ENCODE measurements around the gene STARD9.
"Not testable (repeated sequence)": the region's sequence is repeated elsewhere in the genome, so short reads cannot be mapped to it uniquely, and the experiment has no call there.

STARD9 gene

DNA sequence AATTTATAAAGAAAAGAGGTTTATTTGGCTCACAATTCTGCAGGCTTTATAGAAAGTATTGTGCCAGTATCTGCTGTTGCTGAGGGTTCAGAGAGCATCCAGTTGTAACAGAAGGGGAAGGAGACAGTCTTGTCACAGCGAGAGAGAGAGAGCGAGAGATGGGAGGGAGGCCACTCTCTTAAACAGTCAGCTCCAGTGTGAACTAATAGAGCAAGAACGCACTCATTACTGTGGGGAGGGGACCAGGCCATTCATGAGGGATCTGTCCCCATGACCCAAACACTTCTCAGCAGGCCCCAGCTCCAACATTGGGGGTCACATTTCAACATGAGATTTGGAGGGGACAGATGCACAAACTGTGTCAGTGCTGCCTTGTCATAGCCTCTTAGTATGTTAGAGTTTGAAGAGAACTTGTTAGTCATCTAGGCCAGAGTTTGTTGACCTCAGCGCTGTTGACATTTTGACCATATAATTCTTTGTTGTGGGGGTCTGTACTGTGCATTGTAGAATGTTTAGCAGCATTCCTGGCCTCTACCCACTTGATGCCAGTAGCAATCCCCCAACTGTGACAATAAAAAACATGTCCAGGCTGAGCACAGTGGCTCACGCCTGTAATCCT, 15.3 kb downstream of the STARD9 start:
- DNase-seq (ENCODE audit: low read depth in 2 of 2): no peak

DNA sequence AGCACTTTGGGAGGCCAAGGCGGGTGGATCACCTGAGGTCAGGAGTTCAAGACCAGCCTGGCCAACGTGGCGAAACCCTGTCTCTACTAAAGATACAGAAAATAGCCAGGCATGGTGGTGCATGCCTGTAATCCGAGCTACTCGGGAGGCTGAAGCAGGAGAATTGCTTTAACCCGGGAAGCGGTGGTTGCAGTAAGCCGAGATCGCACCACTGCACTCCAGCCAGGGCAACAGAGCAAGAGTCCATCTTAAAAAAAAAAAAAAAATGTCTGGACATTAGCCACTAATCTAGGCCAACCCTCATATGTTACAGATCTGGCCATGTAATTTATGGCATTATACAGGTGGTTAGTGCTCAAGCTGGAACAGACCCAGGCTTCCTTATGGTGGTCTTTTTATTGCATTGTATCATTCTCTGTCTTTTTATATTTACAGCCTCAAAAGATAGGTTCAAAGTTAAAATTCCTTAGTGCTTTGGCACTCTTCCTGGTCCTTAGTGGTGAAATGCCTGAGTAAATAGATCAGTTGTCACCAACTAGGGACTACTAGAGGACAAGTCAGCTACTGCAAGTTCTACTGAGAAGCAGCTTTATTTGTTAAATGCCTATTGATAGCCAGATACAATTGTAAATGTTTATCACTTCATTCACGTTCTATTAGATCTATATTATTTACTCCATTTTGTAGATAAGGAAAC, 16.0 kb downstream of the STARD9 start:
- DNase-seq (ENCODE audit: low read depth in 2 of 2): peak in 1 of 2 experiments; percentile 30

DNA sequence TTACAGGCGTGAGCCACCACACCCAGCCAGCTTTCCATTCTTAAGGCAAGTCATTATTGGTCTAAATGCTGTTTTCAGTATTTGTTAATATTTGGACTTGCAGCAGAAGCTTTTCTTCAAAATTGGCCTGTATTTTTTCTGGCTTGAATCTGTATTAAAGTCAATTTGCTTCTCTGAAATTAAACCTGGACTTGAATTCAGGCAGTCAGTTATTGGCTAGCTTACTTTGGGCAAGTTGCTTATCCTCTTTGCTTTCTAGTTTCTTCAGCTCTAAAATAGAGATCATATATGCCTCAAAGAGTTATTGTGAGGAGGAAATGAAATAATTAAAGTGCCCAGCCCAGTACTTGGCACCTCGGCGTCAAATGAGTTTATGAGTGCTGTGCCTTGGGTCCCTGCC, 17.3 kb downstream of the STARD9 start:
- DNase-seq (ENCODE audit: low read depth in 2 of 2): no peak

DNA sequence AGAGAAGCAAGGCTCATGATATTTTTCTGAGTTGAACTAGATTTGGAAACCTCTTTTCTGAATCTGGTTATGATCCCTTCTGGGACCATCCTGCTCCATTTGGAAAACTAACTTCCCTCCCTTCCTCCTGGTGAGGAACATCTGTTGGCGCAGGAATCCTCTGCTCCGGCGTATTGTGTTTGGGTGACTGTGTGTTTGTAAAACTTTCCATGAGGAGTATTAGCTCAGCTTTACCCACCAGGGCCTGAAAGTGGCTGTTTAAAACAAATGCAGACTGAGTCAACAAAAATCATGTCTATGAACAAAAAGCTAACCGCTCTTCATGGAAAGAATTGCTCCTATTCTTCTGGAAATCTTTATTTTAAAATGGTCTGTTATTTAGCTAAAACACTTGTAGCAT, 17.7 kb downstream of the STARD9 start:
- no peak for DNase-seq (ENCODE audit: low read depth in 2 of 2)

DNA sequence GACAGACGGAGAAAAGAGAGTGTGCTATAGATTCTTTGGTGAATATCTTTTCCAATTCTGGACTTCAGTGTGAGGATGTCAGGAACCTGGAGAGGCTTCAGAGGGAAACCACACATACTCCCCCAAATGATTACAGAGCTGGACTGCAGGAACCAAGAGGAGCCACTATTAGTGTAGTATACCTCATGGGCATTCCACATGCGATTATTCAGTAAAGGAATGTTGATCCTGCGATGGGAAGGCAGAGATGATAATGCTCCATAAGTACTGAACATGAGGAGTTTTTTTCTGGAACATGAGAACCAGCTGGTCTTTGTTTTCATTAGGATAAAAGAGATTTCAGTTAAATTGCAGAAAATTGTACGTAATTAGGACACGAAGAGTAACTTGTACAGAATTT, 18.7 kb downstream of the STARD9 start:
- no peak for DNase-seq (ENCODE audit: low read depth in 2 of 2)

DNA sequence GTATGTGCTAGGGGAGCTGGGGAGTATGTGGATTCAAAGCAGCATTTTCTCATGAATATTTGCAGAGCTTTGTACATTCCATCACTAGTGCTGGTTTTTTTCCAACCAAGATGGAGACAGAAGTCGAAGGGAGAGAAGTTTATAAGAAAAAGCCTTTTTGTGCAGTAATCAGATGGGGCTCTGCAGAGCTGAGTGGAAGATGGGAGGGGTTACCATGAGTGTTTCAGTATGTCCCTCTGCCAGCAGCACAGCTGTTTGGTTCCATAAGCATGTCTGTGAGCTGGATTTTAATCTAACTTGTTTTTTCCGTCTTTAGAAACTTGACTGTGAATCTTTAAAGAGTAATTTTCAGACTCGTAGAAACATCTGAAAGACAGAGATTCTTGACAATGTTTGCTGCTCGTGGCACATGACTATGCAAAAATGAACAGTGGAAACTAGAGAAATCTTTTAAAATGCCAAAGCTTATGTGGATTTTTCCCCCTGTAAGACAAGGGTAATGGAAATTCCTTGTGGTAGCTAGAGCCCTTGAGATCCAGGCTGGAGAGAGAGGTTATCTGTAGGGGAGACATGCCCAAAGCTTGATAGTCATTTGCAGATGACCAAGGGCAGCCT, 20.3 kb downstream of the STARD9 start:
- no peak for DNase-seq (ENCODE audit: low read depth in 2 of 2)

DNA sequence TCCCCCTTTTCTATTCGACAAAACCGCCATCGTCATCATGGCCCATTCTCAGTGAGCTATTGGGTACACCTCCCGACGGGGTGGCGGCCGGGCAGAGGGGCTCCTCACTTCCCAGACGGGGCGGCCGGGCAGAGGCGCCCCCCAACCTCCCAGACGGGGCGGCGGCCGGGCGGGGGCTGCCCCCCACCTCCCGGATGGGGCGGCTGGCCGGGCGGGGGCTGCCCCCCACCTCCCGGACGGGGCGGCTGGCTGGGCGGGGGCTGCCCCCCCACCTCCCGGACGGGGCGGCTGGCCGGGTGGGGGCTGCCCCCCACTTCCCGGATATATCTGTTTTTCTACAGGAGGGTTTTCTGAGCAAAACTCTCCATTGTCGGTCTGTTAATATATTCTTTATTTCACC, 25.9 kb downstream of the STARD9 start:
- not testable (repeated sequence) for DNase-seq (ENCODE audit: low read depth in 2 of 2)

DNA sequence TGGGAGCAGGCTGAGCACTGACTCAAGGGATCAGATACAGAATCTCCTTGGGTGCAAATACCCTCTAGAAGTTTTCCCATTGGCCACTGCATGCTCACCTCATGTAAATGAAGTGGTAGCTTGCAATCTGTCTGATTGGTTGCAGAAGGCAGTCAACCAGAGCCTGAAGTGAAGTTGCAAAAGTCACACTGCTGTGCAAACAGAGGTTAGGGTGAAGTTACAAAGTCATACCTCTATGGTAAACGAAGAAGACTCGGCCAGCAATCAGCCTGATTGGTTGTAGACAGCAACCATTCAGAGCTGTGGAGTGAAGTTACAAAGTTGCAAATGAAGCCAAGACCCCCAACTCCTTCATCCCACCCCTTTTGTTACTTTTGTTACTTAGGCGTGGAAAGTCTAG, 27.1 kb downstream of the STARD9 start:
- DNase-seq (ENCODE audit: low read depth in 2 of 2): no peak

DNA sequence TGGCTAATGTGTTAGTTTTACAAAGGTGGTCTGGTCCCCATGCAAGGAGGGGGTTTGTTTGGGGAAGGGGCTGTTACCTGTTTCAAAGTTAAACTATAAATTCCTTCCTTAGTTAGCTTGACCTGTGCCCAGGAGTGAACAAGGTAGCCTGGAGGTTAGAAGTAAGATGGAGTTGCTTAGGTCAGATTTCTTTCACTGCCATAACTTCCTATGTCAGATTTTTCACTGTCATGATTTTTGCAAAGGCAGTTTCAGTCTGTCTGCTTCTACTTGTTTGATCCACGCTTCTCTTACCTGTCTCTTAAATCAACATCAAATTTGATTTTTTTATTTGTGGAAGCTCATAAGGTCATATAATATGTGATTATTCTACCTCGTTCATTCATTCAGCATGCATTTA, 28.6 kb downstream of the STARD9 start:
- DNase-seq (ENCODE audit: low read depth in 2 of 2): no peak

DNA sequence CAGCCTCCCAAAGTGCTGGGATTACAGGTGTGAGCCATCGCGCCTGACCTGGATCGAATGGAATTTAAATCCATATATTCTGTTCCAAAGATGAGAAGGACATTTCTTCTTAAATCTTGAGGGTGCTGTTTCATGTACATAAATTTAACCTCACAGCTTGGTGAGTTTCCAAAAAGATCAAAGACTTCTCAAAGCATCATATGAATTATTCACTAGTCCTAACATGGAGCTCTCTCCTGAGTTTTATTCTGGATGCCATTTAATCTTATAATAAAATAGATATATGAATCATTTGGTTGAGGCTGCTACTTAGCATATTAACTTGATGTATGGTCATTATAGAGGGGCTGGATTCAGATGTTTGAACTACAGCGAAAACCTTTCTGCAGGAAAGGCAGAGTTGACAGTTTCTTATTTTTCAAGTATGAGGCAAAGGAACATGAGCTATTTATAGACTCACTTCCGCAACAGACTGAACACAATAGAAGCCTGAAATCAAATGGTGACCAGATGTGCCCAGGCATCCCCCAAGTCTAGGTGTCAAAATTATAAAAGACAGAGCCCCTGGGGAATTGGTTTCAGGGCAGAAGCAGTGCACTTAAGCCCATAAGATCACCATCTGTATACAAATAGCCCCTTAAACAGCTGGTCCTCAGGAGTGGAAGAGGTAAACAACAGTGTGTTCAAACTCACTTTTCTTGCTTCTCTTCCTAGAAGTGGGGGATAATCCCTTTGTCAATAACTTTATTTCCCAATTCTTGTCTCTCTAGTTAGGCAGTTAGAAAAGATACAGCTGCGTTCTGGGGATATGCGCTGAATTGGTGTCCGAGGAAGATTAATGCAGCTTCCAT, 29.7 kb downstream of the STARD9 start:
- no peak for DNase-seq (ENCODE audit: low read depth in 2 of 2)

DNA sequence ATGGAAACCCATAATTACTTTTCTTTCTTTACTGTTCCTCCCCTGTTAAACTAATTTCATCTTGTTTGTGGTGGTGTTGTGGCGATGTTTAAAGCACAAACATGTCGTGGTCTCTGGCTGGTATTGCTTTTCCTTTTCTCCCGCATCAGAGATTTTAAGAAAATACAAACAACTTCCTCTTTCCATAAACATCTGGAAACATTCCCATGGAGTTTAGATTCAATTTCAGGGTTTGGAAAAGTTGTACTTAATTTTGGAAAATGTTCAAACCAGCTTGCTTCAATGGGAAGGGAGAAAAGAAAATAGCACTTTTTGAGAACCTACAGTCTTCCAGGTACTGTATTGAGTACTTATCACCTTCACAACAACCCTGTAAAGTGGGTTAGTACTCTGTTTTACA, 30.4 kb downstream of the STARD9 start:
- no peak for DNase-seq (ENCODE audit: low read depth in 2 of 2)

DNA sequence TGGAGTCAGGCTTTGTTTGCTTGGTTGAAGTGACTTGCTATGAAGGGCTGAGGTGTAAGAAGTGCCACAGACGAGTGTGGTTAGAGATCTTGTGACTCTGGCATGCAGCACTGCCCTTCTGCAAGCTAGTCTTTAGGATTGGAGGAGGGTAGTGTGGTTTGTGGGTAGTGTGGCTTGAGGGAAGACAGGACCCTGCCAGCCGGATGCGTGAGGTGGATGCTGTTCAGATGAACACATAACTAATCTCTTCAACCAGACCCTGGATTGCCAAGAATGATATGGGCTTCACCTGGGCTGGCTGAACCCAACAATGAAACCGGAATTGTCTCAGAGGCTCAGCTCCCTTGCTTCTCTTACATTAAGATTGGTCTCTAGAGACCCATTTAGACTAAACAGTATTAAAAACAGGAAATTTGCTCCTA, 32.7 kb downstream of the STARD9 start:
- no peak for DNase-seq (ENCODE audit: low read depth in 2 of 2)

DNA sequence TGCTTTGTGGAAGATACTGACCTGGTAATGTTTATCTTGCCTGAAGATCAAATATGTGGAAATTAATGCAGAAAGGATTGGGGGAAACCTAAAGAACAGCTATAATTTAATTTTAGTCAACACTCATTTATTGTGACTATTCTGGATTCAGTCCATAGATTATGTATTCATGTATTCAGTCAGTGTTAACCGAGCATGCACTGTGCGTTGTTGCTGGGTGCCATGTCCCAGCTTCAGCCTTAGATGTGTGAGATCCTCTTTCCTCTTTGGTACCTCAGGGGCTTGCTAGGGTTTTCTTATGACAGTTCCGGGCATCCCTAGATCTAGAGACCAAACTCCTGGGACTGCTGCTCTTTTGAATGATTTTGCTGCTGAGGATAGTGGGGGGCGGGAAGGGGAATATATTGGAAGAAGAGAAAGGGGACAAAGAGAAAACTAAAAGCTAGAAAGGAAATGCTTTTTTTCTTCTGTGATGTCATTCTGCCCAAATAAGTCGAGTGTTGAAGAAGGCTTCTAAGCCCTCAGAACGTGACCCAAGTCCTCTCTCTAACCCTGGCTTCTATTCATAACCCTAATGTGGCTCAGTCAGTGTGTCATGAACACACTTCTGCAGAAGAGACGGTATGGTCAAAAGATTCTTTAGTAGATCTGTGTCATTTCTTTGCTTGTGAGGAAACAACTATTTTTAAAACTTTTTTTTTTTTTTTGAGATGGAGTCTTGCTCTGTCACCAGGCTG, 33.5 kb downstream of the STARD9 start:
- no peak for DNase-seq (ENCODE audit: low read depth in 2 of 2)

DNA sequence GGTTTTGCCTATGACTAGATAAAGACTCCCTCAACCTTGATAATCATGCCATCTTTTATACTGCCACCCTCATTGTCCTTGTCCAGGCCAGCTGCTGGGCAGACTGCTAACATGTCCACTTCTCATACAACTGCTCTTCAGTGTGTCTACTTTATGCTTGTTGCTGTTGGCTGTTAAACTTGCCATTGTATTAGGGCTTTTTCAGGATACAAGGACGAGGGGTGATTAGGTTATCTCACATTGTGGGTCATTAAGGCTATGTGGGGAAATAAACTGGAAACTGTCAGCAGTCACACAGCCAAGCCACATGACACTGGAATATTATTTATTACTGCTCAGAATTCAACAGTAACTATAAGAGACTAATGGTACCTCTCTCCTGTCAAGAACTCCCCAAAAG, 36.1 kb downstream of the STARD9 start:
- DNase-seq (ENCODE audit: low read depth in 2 of 2): no peak

DNA sequence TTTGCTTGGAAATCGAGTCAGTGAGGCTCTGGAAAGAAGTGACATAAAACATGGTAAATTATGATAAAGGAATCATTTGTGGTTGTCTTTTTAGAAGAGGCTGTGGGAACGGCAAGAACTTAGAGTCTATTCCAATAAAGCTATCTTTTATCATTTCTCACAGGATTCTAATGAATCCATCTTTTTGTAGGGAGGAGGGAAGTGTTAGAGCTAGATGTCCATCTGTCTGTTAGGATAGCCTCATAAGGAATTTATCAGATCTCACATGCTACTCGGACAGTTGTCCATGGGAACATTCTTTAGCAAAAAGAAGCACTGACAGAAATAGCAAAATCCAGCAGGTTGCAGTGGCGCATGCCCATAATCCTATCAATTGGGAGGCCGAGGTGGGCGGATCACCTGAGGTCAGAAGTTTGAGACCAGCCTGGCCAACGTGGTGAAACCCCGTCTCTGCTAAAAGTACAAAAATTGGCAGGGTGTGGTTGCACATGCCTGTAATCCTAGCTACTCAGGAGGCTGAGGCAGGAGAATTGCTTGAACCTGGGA, 37.0 kb downstream of the STARD9 start:
- DNase-seq (ENCODE audit: low read depth in 2 of 2): no peak

DNA sequence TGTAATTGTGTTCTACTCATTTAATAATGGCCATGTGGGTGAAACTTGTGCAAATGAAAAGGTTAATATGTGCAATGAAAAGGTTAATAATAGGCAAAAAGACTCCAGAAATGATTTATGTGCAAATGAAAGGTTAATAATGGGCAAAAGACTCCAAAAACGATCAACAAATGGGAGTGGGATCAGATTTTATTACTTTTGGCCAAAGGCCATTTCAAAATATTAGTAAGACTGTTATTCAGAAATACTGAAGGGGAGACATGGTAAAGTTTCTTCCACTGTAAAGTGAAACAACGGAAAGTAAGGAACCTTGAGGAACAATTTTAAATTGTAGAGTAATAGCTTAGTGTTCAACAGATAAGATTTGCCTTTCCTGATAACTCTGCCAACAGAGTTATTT, 40.7 kb downstream of the STARD9 start:
- no peak for DNase-seq (ENCODE audit: low read depth in 2 of 2)

DNA sequence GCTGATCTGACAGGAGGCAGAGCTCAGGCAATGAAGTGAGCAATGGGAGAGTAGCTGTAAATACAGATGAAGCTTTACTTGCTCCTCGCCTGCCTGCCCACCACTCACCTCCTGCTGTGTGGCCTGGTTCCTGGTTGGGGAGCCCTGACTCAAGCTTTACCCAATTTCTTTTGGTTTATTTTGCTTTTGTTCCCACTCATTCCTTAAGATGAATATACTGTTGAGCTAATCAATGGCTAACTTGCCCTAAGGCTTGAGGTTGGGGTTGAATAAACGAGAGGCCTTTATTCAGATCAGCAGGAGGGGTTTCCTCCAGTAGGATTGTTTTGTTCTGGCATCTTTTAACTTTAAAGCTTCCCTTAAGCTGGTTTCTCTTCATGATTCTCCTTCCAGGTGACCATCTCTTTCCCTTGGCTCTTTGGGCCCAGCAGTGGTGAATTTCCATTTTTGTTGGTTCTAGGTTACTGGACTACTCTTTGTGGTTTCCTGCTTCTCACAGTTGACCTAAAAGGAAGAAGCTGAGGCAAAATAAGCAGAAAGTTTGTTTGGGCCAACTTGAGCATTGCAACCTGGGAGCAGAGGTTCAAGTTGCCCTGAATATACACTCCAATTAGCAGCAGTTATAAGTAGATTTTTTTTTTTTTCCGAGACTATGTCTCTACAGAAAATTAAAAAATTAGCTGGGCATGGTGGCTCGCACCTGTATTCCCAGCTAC, 44.4 kb downstream of the STARD9 start:
- DNase-seq (ENCODE audit: low read depth in 2 of 2): no peak

DNA sequence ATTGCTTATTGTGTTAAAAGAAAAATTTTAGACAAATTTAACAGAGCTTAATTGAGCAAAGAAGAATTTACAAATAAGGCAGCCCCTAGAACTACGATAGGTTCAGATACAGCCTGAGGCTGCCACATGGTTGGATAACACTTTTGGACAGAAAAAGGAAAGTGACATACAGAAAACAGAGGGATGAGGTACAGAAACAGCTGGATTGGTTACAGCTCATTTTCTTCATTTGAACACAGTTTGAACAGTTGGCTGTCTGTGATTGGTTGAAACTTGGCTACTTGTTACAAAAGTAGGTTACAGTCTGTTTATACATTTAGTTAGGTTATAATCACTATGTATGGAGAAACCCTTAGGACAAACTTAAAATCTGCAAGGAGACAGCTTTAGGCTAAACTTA, 46.0 kb downstream of the STARD9 start:
- no peak for DNase-seq (ENCODE audit: low read depth in 2 of 2)

DNA sequence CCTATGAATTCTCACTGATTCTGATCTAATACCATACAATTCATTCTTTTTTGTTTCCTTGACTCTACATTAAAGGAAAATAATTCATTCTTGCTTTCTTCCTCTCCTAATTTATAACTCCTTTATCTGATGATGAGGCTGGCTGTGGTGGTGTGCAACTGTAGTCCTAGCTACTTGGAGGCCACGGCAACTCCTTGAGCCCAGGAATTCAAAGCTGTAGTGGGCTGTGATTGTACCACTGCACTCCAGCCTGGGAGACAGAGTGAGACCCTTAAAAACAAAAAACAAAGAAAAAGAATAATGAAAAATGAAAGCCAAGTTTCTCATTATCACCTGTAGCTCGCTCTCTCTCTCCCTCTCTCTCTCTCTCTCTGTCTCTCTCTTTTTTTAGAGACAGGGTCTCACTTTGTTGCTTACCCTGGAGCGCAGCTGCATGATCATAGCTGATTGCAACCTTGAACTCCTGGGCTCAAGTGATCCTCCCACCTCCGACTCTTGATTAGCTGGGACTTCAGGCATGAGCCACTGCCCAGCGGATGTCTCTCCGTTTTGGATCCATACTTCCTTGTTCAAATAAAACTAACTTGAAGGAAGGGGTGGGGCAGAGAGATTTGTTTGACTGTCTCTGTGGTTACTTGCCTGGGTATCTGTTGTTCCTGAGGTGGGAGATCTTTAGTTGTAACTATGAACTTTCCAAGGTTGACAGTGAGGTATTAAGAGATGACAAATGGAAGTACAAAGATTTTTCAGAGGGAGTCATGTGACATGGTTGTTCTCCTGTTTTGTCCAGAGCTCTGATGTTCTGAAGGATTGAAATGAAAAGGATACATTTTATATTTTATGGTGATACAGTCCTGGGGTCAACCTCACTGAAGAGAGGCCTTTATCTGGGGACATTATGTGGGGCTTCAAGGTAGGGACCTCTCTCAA, 46.9 kb downstream of the STARD9 start:
- no peak for DNase-seq (ENCODE audit: low read depth in 2 of 2)

DNA sequence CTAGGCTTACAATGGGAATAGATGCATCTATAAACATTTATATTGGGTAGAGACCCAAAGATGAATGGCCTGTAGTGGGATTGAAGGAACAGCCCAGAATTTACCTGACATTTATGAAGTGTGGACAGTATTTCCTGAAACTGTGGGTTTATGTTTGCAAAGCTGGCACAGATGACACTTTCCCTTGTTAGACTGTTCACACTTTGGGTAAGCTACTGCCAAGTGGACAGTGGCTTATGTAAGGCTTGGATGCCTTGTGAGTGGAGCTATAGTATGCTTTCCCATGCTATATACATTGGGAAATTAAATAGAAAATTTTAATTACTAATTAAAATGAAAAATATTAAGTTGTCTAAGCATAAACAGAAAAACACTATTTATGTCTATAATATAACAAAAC, 48.5 kb downstream of the STARD9 start:
- DNase-seq (ENCODE audit: low read depth in 2 of 2): no peak

Data from fibroblast of skin of left biceps (primary cell).